ENCODE data around the gene PRKN.

GRCh38 chr6:161373905-161374451 is 1353.6 kb downstream of the PRKN start:
- TF ChIP-seq, protein P1, sequence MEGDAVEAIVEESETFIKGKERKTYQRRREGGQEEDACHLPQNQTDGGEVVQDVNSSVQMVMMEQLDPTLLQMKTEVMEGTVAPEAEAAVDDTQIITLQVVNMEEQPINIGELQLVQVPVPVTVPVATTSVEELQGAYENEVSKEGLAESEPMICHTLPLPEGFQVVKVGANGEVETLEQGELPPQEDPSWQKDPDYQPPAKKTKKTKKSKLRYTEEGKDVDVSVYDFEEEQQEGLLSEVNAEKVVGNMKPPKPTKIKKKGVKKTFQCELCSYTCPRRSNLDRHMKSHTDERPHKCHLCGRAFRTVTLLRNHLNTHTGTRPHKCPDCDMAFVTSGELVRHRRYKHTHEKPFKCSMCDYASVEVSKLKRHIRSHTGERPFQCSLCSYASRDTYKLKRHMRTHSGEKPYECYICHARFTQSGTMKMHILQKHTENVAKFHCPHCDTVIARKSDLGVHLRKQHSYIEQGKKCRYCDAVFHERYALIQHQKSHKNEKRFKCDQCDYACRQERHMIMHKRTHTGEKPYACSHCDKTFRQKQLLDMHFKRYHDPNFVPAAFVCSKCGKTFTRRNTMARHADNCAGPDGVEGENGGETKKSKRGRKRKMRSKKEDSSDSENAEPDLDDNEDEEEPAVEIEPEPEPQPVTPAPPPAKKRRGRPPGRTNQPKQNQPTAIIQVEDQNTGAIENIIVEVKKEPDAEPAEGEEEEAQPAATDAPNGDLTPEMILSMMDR (conservative IDR thresholded peaks at IDR 0.05) = peak; percentile 96
- TF ChIP-seq EZH2 (IDR thresholded peaks at IDR 0.05; ENCODE audit: low read depth) = no peak
